HCT116 (cell line): ENCODE measurements around the gene NTSR1. TPM values are rescaled to one million over a fixed set of nuclear protein-coding genes. Genes with fewer than 3 reads are reported as not detected.

Experiments used
- ATAC-seq: fragments of 200-7000 bp; cut with Tn5 transposase; 2 replicates; pipeline ENCODE4 v1.9.1; 2020; ENCODE audit warnings: mild to moderate bottlenecking, moderate library complexity
- BruUV-seq: library from RNA; stranded (reverse); fragments of 400-500 nt; replicated peaks from 2 replicates; lab custom pipeline; 2021; lab: Mats Ljungman, UMichigan
- CTCF ChIA-PET: fragments of 300-600 bp; sonication (Branson Sonifier 250); formaldehyde crosslinking; loops from one replicate; lab custom pipeline; 2021; ENCODE audit warnings: antibody characterized with exemption; lab: Charles Lee
- POLR2A ChIA-PET: fragments of 300-600, 350-600 bp; sonication (Branson Sonifier 250); formaldehyde crosslinking; loops from one replicate; lab custom pipeline; 2021; ENCODE audit warnings: antibody characterized with exemption; lab: Charles Lee
- RAD21 ChIA-PET, 2 experiments: fragments of 300-600 bp; sonication (Branson Sonifier 250); formaldehyde crosslinking; loops; one replicate each; lab custom pipeline; 2023; ENCODE audit warnings: low total read pairs in 2 of 2; ENCODE audit not compliant: uncharacterized antibody in 2 of 2, unreplicated experiment in 2 of 2, low non-redundant PET in 1 of 2; lab: Charles Lee
- DNase-seq: peaks from one replicate; pipeline ENCODE4 v3.0.0-alpha.2; 2010; ENCODE audit warnings: low read depth, low spot score
- H2AFZ ChIP-seq: fragments of 200-600 bp; shearing (Covaris generic), sonication (generic); 2 replicates; pipeline ENCODE4 v1.6.1; 2017; ENCODE audit warnings: low read depth, mixed run types, mixed read lengths, antibody characterized with exemption, low read length; ENCODE audit not compliant: poor library complexity, severe bottlenecking
- H3K27ac ChIP-seq: 2 replicates; pipeline ENCODE4 v1.5.1; 2012; ENCODE audit warnings: low read depth, low read length
- H3K27me3 ChIP-seq: fragments of 200-600 bp; sonication (generic); 2 replicates; pipeline ENCODE4 v1.6.1; 2016; ENCODE audit warnings: mixed run types, low read length, mixed read lengths; ENCODE audit not compliant: insufficient read depth
- H3K36me3 ChIP-seq, 2 experiments: fragments of 200-500 bp in 1 of 2; fragments of 200-600 bp in 1 of 2; sonication (Bioruptor generic) in 1 of 2; sonication (generic) in 1 of 2; 2 replicates each; pipeline versions ENCODE4 v1.5.1 to v1.6.1; 2014 to 2016; ENCODE audit warnings: low read length in 2 of 2, inconsistent platforms in 1 of 2, mixed read lengths in 1 of 2, mixed run types in 1 of 2; ENCODE audit not compliant: insufficient read depth in 2 of 2, control insufficient read depth in 1 of 2
- H3K4me1 ChIP-seq, 2 experiments: fragments of 200-600 bp in 1 of 2; sonication (generic) in 1 of 2; 2 replicates each; pipeline versions ENCODE4 v1.5.1 to v1.6.1; 2012 to 2017; ENCODE audit warnings: low read length in 2 of 2, inconsistent platforms in 1 of 2, mild to moderate bottlenecking in 1 of 2, mixed read lengths in 1 of 2, mixed run types in 1 of 2, moderate library complexity in 1 of 2; ENCODE audit not compliant: insufficient read depth in 2 of 2, control insufficient read depth in 1 of 2
- H3K4me2 ChIP-seq: fragments of 200-600 bp; sonication (generic); 2 replicates; pipeline ENCODE4 v1.6.1; 2017; ENCODE audit warnings: mixed run types, low read length, mixed read lengths
- H3K4me3 ChIP-seq, 2 experiments: fragments of 200-600 bp in 1 of 2; sonication (generic) in 1 of 2; replicated peaks in 1 of 2; 2 replicates each; pipeline ENCODE4 v1.5.1; 2011 to 2016; ENCODE audit warnings: low read length in 2 of 2, control low read depth in 1 of 2, low read depth in 1 of 2, mild to moderate bottlenecking in 1 of 2, mixed read lengths in 1 of 2, mixed run types in 1 of 2
- H3K79me2 ChIP-seq: fragments of 200-600 bp; sonication (generic); 2 replicates; pipeline ENCODE4 v1.6.1; 2017; ENCODE audit warnings: mild to moderate bottlenecking, mixed run types, low read length, moderate library complexity, mixed read lengths; ENCODE audit not compliant: insufficient read depth
- H3K9ac ChIP-seq: fragments of 200-600 bp; sonication (generic); 2 replicates; pipeline ENCODE4 v1.6.1; 2016; ENCODE audit warnings: low read length, mixed read lengths
- H3K9me2 ChIP-seq: fragments of 200-600 bp; sonication (generic), shearing (Covaris generic); 2 replicates; pipeline ENCODE4 v1.6.1; 2017; ENCODE audit warnings: mixed run types, mild to moderate bottlenecking, moderate library complexity; ENCODE audit not compliant: insufficient read depth
- H3K9me3 ChIP-seq, 2 experiments: fragments of 200-500 bp in 1 of 2; fragments of 200-600 bp in 1 of 2; sonication (Bioruptor generic) in 1 of 2; sonication (generic) in 1 of 2; 2 replicates each; pipeline ENCODE4 v1.6.1; 2014 to 2017; ENCODE audit warnings: low read length in 2 of 2, mixed read lengths in 2 of 2, inconsistent platforms in 1 of 2, low read depth in 1 of 2, mild to moderate bottlenecking in 1 of 2, mixed run types in 1 of 2, moderate library complexity in 1 of 2; ENCODE audit not compliant: control insufficient read depth in 1 of 2, insufficient read depth in 1 of 2
- H4K20me1 ChIP-seq: fragments of 200-600 bp; sonication (generic), shearing (Covaris generic); 2 replicates; pipeline ENCODE4 v1.6.1; 2017; ENCODE audit warnings: mixed run types, mild to moderate bottlenecking, moderate library complexity; ENCODE audit not compliant: insufficient read depth
- CBX3 ChIP-seq: IDR thresholded peaks from 2 replicates; pipeline ENCODE4 v1.6.1; 2012; ENCODE audit warnings: low read depth
- CEBPB ChIP-seq: IDR thresholded peaks from 2 replicates; pipeline ENCODE4 v1.6.1; 2012; ENCODE audit warnings: low read depth
- EGR1 ChIP-seq: IDR thresholded peaks from 2 replicates; pipeline ENCODE4 v1.6.1; 2012; ENCODE audit warnings: low read depth
- ELF1 ChIP-seq: IDR thresholded peaks from 2 replicates; pipeline ENCODE4 v1.6.1; 2012; ENCODE audit warnings: low read depth, borderline replicate concordance
- EZH2 ChIP-seq: fragments of 200-600 bp; sonication (generic); IDR thresholded peaks from 2 replicates; pipeline ENCODE4 v1.6.1; 2017; ENCODE audit warnings: antibody characterized with exemption, mixed run types
- EZH2phosphoT487 ChIP-seq: fragments of 200-600 bp; IDR thresholded peaks from 2 replicates; pipeline ENCODE4 v1.6.1; 2018; ENCODE audit warnings: antibody characterized with exemption, borderline replicate concordance
- FOSL1 ChIP-seq: IDR thresholded peaks from 2 replicates; pipeline ENCODE4 v1.6.1; 2012; ENCODE audit warnings: low read depth
- JUND ChIP-seq: IDR thresholded peaks from 2 replicates; pipeline ENCODE4 v1.6.1; 2012
- POLR2A ChIP-seq: IDR thresholded peaks from 2 replicates; pipeline ENCODE4 v1.7.0; 2011; ENCODE audit warnings: borderline replicate concordance; ENCODE audit not compliant: insufficient read depth, insufficient read length; ENCODE audit errors: extremely low read depth
- POLR2AphosphoS5 ChIP-seq: IDR thresholded peaks from 2 replicates; pipeline ENCODE4 v1.6.1; 2011; ENCODE audit warnings: mild to moderate bottlenecking, low read depth, low read length, moderate library complexity
- SP1 ChIP-seq: IDR thresholded peaks from 2 replicates; pipeline ENCODE4 v1.6.1; 2012; ENCODE audit warnings: low read depth
- TCF7L2 ChIP-seq: IDR thresholded peaks from 2 replicates; pipeline ENCODE4 v1.7.0; 2011; ENCODE audit warnings: borderline replicate concordance, inconsistent platforms; ENCODE audit not compliant: insufficient read depth, insufficient read length; ENCODE audit errors: extremely low read depth
- YY1 ChIP-seq: IDR thresholded peaks from 2 replicates; pipeline ENCODE4 v1.6.1; 2011; ENCODE audit warnings: low read length, low read depth, moderate library complexity, mild to moderate bottlenecking; ENCODE audit not compliant: insufficient replicate concordance; ENCODE audit errors: extremely low read depth
- ZBTB33 ChIP-seq: IDR thresholded peaks from 2 replicates; pipeline ENCODE4 v1.6.1; 2011; ENCODE audit warnings: mild to moderate bottlenecking, low read length, moderate library complexity; ENCODE audit not compliant: insufficient replicate concordance; ENCODE audit errors: extremely low read depth
- ZNF274 ChIP-seq: fragments of 200-500 bp; sonication (Bioruptor generic); IDR thresholded peaks from 2 replicates; pipeline ENCODE4 v1.6.1; 2014; ENCODE audit warnings: mild to moderate bottlenecking, low read depth, low read length, inconsistent platforms
- intact Hi-C: fragments of 100-400 bp; cut with micrococcal nuclease; formaldehyde crosslinking; loops from 2 replicates; pipeline ENCODE4 v1.10.0; 2022
- total RNA-seq: library from RNA; stranded (reverse); gene quantifications from one replicate; pipeline ENCODE4 v1.2.1, GENCODE V29; 2021; ENCODE audit not compliant: unreplicated experiment
- TF ChIP-seq, protein P1 (sequence below): IDR thresholded peaks from 2 replicates; pipeline ENCODE4 v1.6.1; 2012
- TF ChIP-seq, protein P2 (sequence below), 3 experiments: fragments of 200-600 bp in 1 of 3; sonication (generic) in 1 of 3; IDR thresholded peaks in 2 of 3; conservative IDR thresholded peaks in 1 of 3; 2 replicates each; pipeline ENCODE4 v1.5.1; 2012 to 2017; ENCODE audit warnings: low read depth in 2 of 3, low read length in 2 of 3, antibody characterized with exemption in 1 of 3, borderline replicate concordance in 1 of 3, control low read depth in 1 of 3, mild to moderate bottlenecking in 1 of 3, mixed read lengths in 1 of 3, mixed run types in 1 of 3, moderate library complexity in 1 of 3; ENCODE audit not compliant: insufficient read depth in 1 of 3

NTSR1 gene
- total RNA-seq, 1 experiment from 2014 or later: 187 TPM

- TF ChIP-seq ZBTB33 (no peak), ELF1 (no peak), SP1 (no peak), EZH2phosphoT487 (no peak), TCF7L2 (no peak), YY1 (no peak)
- TF ChIP-seq, protein P1, sequence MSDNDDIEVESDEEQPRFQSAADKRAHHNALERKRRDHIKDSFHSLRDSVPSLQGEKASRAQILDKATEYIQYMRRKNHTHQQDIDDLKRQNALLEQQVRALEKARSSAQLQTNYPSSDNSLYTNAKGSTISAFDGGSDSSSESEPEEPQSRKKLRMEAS: no peak
These were observed 8.9 kb upstream of the NTSR1 start (continued) for GRCh38 chr20:62699741-62700140.

DNA sequence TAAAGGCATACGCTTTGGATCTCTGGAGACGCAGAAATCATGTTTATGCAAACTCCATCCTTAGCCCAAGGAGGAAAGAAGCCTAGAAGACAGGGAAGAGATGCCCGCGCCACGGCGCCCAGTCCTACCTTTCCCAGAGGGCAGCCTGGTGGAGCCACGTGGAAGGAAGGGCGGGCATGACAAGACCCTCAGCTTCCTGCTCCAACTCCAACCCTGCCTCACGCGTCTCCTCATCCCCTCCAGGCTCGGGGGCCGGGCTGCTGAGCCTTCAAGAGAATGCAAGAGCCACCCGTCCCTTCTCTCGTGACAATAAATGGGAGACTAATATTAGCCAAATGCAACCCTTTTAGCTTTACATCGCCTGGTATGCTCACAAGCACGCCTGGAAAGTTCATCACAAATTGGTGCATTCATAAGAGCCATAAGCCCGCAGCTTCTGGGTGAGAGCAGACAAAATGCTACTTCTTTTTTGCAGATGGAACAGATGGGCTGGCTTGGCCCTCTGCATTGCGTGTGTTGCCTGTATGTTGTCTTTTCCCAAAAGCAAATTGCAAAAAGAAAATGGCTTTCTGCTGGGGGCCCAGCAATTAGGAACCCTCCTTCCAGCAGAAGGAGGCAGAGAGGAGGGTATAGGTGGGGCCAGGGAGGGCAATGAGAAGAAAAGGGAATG is 8.2 kb upstream of the NTSR1 start:
- Histone ChIP-seq H2AFZ (no peak overlapping the region), H3K79me2 (peaks cover 5% of the 10 kb centered on the region; the same call in 1 of the 2 replicates), H3K27ac (no peak overlapping the region), H3K4me2 (no peak overlapping the region), H3K9me3 (no peaks in the 10 kb centered on the region), H3K27me3 (no peaks in the 10 kb centered on the region), H3K9ac (no peak overlapping the region), H4K20me1 (no peaks in the 10 kb centered on the region), H3K4me3 (no peak overlapping the region), H3K36me3 (no peaks in the 10 kb centered on the region), H3K4me1 (peaks cover 30 to 52% of the 10 kb centered on the region in 2 experiments), H3K9me2 (no peaks in the 10 kb centered on the region)
- CTCF ChIA-PET: no interaction called here
- DNase-seq (no peak), ATAC-seq (no peak)
- RAD21 ChIA-PET: no interaction called here
- intact Hi-C loops: no loop called here
- BruUV-seq: no TSS peak
- POLR2A ChIA-PET: no interaction called here
- TF ChIP-seq CBX3 (no peak), JUND (no peak), SP1 (no peak), EGR1 (no peak), EZH2phosphoT487 (no peak), TCF7L2 (no peak), FOSL1 (no peak), ZNF274 (no peak), POLR2AphosphoS5 (no peak), POLR2A (no peak), EZH2 (no peak), CEBPB (no peak), ELF1 (no peak), YY1 (no peak), ZBTB33 (no peak)
- TF ChIP-seq, protein P2, sequence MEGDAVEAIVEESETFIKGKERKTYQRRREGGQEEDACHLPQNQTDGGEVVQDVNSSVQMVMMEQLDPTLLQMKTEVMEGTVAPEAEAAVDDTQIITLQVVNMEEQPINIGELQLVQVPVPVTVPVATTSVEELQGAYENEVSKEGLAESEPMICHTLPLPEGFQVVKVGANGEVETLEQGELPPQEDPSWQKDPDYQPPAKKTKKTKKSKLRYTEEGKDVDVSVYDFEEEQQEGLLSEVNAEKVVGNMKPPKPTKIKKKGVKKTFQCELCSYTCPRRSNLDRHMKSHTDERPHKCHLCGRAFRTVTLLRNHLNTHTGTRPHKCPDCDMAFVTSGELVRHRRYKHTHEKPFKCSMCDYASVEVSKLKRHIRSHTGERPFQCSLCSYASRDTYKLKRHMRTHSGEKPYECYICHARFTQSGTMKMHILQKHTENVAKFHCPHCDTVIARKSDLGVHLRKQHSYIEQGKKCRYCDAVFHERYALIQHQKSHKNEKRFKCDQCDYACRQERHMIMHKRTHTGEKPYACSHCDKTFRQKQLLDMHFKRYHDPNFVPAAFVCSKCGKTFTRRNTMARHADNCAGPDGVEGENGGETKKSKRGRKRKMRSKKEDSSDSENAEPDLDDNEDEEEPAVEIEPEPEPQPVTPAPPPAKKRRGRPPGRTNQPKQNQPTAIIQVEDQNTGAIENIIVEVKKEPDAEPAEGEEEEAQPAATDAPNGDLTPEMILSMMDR (IDR thresholded peaks at IDR 0.05 in 2 of 3, conservative IDR thresholded peaks at IDR 0.05 in 1 of 3; ENCODE audit: borderline replicate concordance in 1 of 3, insufficient read depth in 1 of 3, low read depth in 2 of 3, low read length in 2 of 3): no peak
- TF ChIP-seq, protein P1: no peak
